Lower leg skin (tissue), 3 donors: ENCODE measurements around the gene CMTM1.

ENCODE experiments used
- CTCF ChIP-seq, 3 donors: fragments of 450-650 bp; IDR thresholded peaks; one replicate each; pipeline ENCODE4 v1.5.1; 2016; ENCODE audit warnings: antibody characterized with exemption in 3 of 3, mild to moderate bottlenecking in 3 of 3, moderate library complexity in 2 of 3
- POLR2A ChIP-seq, 2 donors: fragments of 450-650 bp; IDR thresholded peaks; one replicate each; pipeline ENCODE4 v1.6.1; 2016 to 2017; ENCODE audit warnings: antibody characterized with exemption in 2 of 2, mild to moderate bottlenecking in 1 of 2, moderate library complexity in 1 of 2

- no peak for TF ChIP-seq POLR2A (IDR thresholded peaks at IDR 0.05)
- no peak for TF ChIP-seq CTCF (IDR thresholded peaks at IDR 0.05)
These were observed 46.2 kb downstream of the CMTM1 start for GRCh38 chr16:66612422-66612821.
